GM12878 (cell line): ENCODE results near the gene LPIN1. TPM values are rescaled to one million over a fixed set of nuclear protein-coding genes. Genes with fewer than 3 reads are reported as not detected.

ENCODE experiments used
- ATF7 ChIP-seq: fragments of 450-650 bp; IDR thresholded peaks from 2 replicates; pipeline ENCODE4 v1.6.1; 2016; ENCODE audit warnings: low read depth, mild to moderate bottlenecking
- BMI1 ChIP-seq: fragments of 450-650 bp; IDR thresholded peaks from 2 replicates; pipeline ENCODE4 v1.6.1; 2016; ENCODE audit warnings: mild to moderate bottlenecking, moderate library complexity, borderline replicate concordance
- CBX3 ChIP-seq: fragments of 200-600 bp; sonication (generic); IDR thresholded peaks from 2 replicates; pipeline ENCODE4 v1.6.1; 2016; ENCODE audit warnings: low read depth, borderline replicate concordance
- CTCF ChIP-seq, 3 experiments: IDR thresholded peaks in 2 of 3; conservative IDR thresholded peaks in 1 of 3; 2 replicates each; pipeline ENCODE4 v1.5.1; 2011; ENCODE audit warnings: low read depth in 3 of 3, low read length in 3 of 3, mild to moderate bottlenecking in 3 of 3, control low read depth in 2 of 3, moderate library complexity in 2 of 3, inconsistent platforms in 1 of 3, mixed read lengths in 1 of 3; ENCODE audit not compliant: control insufficient read depth in 2 of 3, insufficient read depth in 1 of 3; ENCODE audit errors: extremely low read depth in 1 of 3
- EZH2 ChIP-seq: IDR thresholded peaks from 2 replicates; pipeline ENCODE4 v1.6.1; 2012; ENCODE audit warnings: low read depth, mild to moderate bottlenecking, control low read depth, inconsistent platforms, low read length, borderline replicate concordance; ENCODE audit not compliant: control insufficient read depth
- PBX3 ChIP-seq: IDR thresholded peaks from 2 replicates; pipeline ENCODE4 v1.6.1; 2011; ENCODE audit warnings: mild to moderate bottlenecking, low read depth, low read length, moderate library complexity; ENCODE audit not compliant: insufficient replicate concordance
- PML ChIP-seq: IDR thresholded peaks from 2 replicates; pipeline ENCODE4 v1.6.1; 2012; ENCODE audit warnings: low read length, inconsistent platforms
- RELA ChIP-seq: fragments of 450-650 bp; IDR thresholded peaks from 2 replicates; pipeline ENCODE4 v1.8.0; 2014; ENCODE audit warnings: borderline replicate concordance; ENCODE audit not compliant: partially characterized antibody
- SIX5 ChIP-seq: IDR thresholded peaks from 2 replicates; pipeline ENCODE4 v1.6.1; 2011; ENCODE audit warnings: mild to moderate bottlenecking, low read depth, low read length, moderate library complexity; ENCODE audit not compliant: severe bottlenecking
- SUPT20H ChIP-seq: IDR thresholded peaks from 2 replicates; pipeline ENCODE4 v1.6.1; 2011; ENCODE audit warnings: low read depth, mild to moderate bottlenecking, low read length, moderate library complexity, borderline replicate concordance; ENCODE audit not compliant: control insufficient read depth
- TBL1XR1 ChIP-seq: IDR thresholded peaks from 2 replicates; pipeline ENCODE4 v1.6.1; 2012; ENCODE audit warnings: low read depth, low read length, improper control_type of control experiment
- WRNIP1 ChIP-seq: IDR thresholded peaks from 2 replicates; pipeline ENCODE4 v1.6.1; 2011; ENCODE audit warnings: low read depth, low read length, improper control_type of control experiment, borderline replicate concordance
- ZBTB33 ChIP-seq: fragments of 450-650 bp; IDR thresholded peaks from 2 replicates; pipeline ENCODE4 v1.6.1; 2017; ENCODE audit warnings: mild to moderate bottlenecking
- polyA plus RNA-seq, 11 experiments: library from polyadenylated mRNA; depleted of rRNA in 4 of 11; unstranded in 6 of 11; stranded (reverse) in 5 of 11; fragments of >200 nt; fragmentation: Nextera tagmentation in 4 of 11; fragmentation: Illumina TruSeq in 1 of 11; extraction: Ambion mirVana in 4 of 11; extraction: Trizol in 1 of 11; gene quantifications; 1 replicate in 1 of 11; 2 replicates in 10 of 11; pipeline versions ENCODE4 v1.2.1 to v1.2.3, GENCODE V29; 2011 to 2016; ENCODE audit warnings: inconsistent platforms in 2 of 11, missing spikeins in 2 of 11, low read depth in 1 of 11
- total RNA-seq, 4 experiments: library from RNA; depleted of rRNA in 3 of 4; stranded (reverse); fragments of >200 nt in 3 of 4; fragmentation: Illumina TruSeq in 1 of 4; extraction: Trizol in 1 of 4; gene quantifications; 2 replicates each; pipeline versions ENCODE4 v1.2.1 to v1.2.3, GENCODE V29; 2013 to 2021
- TF ChIP-seq, protein P1 (sequence below): IDR thresholded peaks from 2 replicates; pipeline ENCODE4 v1.6.1; 2011; ENCODE audit warnings: low read depth, low read length, improper control_type of control experiment, borderline replicate concordance
- TF ChIP-seq, protein P2 (sequence below): fragments of 450-650 bp; IDR thresholded peaks from 2 replicates; pipeline ENCODE4 v1.6.1; 2016; ENCODE audit warnings: mild to moderate bottlenecking, moderate library complexity, borderline replicate concordance
- TF ChIP-seq, protein P3 (sequence below): IDR thresholded peaks from 2 replicates; pipeline ENCODE4 v1.6.1; 2011; ENCODE audit warnings: borderline replicate concordance, low read depth, mild to moderate bottlenecking, moderate library complexity, mixed read lengths, low read length; ENCODE audit not compliant: insufficient read depth; ENCODE audit errors: extremely low read length

LPIN1 gene
- total and polyA plus RNA-seq, 10 of the 15 experiments (the other 5 are each of a cell fraction or from before 2014, with no cell fraction given), result 18.8 to 82.5 (median 50.3) TPM

DNA sequence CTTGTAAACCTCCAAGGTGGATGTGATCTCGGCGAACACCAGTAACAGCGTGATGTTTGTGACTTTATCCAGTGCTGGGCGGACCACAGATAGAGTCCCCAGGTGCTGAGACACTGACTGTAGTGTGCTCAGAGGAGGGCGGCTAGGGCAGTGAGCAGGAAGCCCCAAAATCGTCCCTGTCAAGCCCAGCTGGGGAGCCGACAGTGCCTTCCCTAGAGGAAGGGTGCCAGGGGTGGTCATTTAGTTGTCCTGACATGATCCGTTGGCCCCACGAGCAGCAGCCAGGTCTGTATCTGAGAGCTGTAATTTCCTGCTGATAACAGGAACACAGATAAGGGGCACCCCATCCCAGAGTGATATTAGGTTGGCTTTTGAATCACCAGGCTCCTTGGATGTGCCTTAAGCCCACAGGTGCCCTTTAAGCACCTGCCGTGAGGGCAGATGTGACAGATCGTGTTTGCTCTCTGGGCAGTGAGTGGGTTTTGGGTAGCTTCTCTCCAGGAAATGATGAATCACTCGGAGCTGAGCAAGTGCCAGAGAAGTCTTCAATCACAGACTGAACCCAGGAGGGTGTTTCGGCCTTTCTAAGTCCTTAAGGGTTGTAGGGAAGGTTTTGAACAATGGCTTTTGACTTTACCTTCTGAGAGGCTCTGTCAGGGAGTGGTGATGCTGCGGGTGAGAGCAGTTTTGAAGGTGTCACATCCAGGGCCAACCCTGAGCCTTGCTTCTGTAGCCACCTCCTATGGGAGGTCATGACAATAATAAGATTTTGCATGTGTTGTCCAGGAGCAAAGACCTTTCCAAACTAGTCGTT lies 7.7 kb downstream of the LPIN1 start (continued):
- TF ChIP-seq CTCF (IDR thresholded peaks at IDR 0.05 in 2 of 3, conservative IDR thresholded peaks at IDR 0.05 in 1 of 3; ENCODE audit: control insufficient read depth in 2 of 3, extremely low read depth in 1 of 3, insufficient read depth in 1 of 3, low read depth in 3 of 3, low read length in 3 of 3) (no peak), WRNIP1 (peak; percentile 82; the same call in 1 of the 2 replicates), ATF7 (no peak; the same call in 1 of the 2 replicates), TBL1XR1 (no peak), PML (no peak; the same call in 1 of the 2 replicates), RELA (no peak), EZH2 (no peak), BMI1 (no peak), ZBTB33 (no peak), PBX3 (no peak), SUPT20H (no peak), SIX5 (no peak), CBX3 (no peak)
- TF ChIP-seq, protein P1, sequence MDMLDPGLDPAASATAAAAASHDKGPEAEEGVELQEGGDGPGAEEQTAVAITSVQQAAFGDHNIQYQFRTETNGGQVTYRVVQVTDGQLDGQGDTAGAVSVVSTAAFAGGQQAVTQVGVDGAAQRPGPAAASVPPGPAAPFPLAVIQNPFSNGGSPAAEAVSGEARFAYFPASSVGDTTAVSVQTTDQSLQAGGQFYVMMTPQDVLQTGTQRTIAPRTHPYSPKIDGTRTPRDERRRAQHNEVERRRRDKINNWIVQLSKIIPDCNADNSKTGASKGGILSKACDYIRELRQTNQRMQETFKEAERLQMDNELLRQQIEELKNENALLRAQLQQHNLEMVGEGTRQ, result no peak
- TF ChIP-seq, protein P2, sequence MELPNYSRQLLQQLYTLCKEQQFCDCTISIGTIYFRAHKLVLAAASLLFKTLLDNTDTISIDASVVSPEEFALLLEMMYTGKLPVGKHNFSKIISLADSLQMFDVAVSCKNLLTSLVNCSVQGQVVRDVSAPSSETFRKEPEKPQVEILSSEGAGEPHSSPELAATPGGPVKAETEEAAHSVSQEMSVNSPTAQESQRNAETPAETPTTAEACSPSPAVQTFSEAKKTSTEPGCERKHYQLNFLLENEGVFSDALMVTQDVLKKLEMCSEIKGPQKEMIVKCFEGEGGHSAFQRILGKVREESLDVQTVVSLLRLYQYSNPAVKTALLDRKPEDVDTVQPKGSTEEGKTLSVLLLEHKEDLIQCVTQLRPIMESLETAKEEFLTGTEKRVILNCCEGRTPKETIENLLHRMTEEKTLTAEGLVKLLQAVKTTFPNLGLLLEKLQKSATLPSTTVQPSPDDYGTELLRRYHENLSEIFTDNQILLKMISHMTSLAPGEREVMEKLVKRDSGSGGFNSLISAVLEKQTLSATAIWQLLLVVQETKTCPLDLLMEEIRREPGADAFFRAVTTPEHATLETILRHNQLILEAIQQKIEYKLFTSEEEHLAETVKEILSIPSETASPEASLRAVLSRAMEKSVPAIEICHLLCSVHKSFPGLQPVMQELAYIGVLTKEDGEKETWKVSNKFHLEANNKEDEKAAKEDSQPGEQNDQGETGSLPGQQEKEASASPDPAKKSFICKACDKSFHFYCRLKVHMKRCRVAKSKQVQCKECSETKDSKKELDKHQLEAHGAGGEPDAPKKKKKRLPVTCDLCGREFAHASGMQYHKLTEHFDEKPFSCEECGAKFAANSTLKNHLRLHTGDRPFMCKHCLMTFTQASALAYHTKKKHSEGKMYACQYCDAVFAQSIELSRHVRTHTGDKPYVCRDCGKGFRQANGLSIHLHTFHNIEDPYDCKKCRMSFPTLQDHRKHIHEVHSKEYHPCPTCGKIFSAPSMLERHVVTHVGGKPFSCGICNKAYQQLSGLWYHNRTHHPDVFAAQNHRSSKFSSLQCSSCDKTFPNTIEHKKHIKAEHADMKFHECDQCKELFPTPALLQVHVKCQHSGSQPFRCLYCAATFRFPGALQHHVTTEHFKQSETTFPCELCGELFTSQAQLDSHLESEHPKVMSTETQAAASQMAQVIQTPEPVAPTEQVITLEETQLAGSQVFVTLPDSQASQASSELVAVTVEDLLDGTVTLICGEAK, result no peak
- TF ChIP-seq, protein P3, sequence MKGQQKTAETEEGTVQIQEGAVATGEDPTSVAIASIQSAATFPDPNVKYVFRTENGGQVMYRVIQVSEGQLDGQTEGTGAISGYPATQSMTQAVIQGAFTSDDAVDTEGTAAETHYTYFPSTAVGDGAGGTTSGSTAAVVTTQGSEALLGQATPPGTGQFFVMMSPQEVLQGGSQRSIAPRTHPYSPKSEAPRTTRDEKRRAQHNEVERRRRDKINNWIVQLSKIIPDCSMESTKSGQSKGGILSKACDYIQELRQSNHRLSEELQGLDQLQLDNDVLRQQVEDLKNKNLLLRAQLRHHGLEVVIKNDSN, result no peak
